Measurements from ENCODE around the gene TMEM72.

TMEM72 gene

DNA sequence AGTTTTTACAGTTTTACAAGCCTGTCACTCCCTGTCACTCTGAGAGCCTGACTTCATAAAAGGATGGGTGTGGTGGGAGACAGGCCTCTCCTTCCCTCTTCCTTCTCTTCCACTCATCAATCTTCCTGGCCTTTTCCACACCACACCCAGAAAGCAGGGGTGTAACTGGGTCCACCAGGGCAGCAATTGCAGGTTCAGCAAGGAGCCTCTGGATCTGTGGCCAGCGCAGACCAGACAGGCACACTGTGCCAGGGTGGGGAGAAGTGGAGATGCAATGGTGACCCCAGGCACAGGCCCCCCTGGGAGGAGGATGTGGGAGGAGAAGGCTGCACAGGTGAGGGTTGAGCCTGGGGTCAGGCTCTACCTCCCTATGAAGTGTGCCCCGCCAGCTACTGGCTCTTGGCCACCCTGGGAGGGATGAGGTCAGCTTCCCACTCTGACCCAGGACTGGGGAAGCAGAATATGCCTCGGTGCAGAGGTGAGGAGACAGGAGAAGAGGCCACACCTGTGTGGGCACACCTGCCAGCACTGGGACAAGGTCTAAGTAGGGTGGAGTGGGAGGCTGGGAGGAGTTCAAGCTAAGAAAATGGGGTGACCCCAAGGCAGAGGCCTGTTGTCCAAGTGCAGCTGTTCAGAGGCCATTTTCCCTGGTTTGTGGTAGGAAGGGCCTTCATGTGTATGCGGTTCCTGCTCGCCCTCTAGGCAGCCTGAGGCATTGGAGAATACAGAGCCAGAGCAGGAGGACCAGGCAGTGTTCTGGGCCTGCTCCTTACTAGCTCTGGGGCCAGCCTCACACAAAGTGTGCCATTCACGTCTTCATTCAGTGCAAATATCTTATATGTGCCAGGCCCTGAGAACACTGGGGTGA is 20.2 kb upstream of the TMEM72 start:
- DNase-seq = no peak

DNA sequence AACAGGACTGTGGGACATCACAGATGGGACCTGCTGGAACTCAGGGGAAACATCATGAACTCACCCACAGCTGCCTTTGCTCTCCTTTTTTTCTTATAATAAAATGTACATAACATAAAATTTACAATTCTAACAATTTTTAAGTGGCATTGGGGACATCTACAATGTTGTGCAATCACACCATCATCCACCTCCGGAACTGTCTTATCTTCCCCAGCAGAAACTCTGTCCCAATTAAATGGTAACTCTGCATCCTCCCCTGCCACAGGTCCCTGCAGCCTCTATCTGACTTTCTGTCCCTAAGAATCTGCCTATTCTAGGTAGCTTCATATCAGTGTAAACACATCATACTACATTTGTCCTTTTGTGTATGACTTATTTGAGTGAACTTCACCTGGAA is 19.4 kb upstream of the TMEM72 start:
- no peak for DNase-seq

DNA sequence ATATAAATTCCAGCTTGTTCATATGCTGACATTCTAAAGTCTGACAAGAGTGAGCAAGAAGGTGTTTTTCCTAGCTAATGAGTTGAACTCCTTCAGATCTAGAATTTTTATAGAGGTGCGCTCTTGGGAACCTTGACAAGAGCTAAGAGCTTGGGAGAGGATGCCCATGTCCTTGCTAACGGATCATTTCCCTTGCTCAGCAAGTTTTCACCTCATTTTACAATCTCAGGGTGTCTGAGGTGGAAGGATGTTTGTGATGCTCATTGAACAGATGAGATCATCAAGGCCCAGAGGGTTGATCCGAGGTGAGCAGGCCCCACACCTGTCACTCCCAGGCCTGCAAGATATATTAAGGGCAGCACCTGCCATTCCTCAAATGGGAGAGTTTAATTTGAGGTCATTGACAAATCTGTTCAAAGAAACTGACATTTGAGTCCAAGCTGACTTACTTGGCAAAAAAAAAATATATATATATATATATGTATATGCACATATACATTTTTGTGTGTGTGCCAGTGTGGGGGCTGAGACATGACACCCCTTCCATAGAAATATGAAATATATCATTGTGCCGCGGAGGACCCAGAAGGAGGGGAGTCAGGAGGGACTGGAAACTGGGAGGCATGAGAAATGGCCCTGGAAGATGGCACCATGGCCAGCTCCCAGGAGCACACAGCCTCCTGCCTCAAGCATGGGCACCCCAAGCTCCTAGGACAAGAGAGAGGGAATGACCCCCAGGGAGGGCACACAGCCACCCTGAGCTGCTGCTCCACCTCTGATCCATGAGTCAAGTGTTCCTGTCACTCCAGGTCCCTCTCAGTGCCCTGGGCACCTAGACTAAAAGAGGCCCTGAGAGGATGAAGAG is 17.3 kb upstream of the TMEM72 start:
- no peak for DNase-seq

DNA sequence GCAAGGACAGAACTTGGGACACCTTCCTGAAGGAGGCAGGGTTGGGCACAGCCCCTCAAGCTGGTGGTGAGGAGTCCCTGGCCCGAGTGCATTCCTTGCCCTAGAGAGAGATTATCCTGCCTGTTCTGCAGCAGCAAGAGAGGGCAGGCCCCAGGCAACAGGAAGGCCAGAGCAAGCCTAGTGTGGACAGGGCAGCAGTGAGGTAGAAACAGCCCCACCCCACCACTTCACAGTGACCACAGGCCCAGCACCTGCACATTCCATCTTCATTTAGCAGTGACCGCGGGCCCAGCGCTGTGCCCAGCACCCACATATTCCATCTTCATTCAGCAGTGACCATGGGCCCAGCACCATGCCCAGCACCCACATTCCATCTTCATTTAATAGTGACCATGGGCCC is 16.4 kb upstream of the TMEM72 start:
- DNase-seq = no peak

DNA sequence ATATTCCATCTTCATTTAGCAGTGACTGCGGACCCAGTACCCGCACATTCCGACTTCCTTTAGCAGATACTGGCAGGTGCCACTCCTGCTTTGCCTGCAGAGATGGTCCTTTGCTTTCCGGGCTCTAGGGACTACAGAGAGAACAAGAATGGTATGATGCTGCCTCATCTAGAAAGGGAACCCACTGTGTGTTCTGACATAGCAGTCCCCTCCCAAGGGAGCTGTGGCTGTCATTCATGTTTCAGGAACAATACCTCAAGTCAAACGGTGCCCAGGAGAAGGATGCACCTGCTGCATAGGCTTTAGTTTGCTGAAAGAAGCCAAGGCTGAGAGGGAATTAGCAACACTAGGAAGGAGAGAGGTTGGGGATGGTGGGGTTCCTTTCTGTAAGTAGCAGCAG is 15.9 kb upstream of the TMEM72 start:
- DNase-seq = no peak

DNA sequence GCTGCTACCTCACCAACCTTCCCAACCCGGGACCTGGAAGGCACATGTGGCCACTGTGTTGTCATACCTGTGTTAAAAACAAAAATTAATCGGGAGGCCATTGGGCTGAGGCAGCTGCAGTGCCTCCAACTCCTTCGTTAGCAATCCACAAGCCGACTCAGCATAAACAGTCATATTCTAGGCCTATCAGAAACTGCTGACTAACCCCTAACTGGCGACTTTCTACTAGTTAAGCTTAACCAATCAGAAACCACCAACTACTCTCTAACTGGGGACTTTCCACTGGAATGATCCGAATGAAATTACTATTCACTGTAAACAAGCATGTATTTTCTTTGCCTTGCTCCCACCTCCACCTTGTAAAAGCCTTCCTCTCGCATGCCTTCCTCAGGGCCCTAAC is 14.1 kb upstream of the TMEM72 start:
- DNase-seq = no peak

DNA sequence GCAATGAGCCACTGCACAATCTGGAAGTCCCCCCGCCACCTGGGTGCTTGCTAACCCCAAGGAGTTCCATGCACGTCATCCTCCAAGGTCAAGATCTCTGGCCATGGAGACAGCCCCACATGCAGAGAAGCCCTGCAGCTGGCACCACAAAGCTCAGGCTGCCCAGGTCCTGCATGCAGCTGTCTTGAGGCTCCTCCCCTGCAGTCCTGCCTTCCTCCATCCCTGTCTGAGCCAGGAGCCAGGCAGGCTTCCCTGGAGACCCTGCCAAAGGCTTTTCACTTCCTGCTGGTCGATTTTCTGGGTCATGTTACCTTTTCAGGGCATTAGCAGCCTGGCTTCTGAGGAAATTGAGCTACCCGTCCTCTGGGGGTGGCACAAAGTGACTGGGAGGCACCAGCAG is 12.5 kb upstream of the TMEM72 start:
- DNase-seq = no peak

DNA sequence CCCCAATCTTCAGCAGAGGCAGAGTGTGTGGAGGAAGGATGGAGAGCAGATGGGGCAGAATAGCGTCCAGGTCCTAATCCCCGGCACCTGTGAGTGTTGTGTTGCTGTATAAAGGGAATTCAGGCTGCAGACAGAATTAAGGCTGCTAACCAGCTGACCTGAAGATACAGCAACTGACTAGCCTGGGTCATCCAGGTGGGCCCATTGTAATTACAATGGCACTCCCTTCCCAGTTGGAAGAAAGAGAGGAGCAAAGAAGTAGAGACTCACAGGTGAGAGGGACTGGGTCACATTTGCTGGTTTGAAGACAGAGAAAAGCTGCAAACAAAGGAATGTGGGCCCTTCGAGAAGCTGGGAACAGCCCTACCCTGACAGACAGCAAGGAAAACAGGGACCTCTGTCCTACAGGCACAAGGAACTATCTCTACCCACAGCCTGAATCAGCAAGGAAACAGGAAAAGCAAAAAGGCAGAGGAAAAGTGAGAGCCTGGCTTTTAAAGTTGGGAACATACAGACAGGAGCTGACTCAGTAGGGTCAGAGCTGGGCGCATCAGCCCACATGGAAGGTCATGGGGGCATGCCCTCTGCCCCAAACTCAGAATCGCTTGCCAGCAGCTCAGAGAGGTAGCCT is 11.6 kb upstream of the TMEM72 start:
- DNase-seq = no peak

DNA sequence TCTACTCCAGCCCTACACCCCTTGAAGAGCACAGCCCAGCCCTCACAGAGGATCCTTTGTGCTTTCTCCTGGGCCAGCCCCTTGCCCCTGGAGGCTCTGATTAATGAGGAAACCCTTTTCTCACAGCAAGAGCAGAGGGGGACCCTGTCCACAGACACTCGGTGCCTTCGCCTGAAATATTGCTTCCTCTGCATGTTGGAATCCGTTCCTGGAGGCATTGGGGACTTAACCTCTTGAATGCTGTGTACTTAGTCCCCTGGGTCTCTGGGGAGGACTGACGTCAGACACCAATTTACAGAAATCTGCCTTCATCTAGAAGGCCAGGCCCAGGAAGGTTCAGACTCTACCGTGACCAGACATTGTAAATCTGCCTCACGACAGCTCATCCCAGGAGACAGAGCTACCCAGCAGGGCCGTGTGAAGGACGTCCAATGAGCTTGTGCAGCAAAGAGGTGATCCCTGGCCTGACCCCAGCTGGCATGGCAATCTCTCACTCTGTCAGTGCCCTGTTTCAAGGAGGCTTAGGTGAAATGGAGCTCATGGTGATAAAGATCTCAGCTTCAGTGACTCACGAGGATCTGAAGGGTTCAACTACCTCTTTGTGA is 8.1 kb upstream of the TMEM72 start:
- DNase-seq = no peak

DNA sequence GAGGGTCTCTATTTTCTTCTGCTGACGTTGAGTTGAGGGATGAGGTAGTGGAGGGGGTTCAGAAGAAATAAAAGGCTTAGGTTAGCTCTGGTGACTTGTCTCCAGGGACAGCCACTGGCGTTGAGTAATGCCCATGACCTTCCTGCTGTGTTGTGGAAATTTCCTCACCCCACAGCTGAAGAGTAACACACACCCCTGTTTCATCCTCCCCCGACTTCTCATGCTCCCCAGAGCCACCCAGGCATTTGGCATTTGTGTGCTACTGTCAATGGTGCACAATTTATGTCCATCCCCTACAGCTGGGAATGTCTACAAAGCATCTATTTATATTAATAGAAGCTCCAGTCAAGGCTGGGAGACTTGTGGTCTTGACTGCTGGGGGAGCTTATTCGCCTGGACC is 4.7 kb upstream of the TMEM72 start:
- no peak for DNase-seq

DNA sequence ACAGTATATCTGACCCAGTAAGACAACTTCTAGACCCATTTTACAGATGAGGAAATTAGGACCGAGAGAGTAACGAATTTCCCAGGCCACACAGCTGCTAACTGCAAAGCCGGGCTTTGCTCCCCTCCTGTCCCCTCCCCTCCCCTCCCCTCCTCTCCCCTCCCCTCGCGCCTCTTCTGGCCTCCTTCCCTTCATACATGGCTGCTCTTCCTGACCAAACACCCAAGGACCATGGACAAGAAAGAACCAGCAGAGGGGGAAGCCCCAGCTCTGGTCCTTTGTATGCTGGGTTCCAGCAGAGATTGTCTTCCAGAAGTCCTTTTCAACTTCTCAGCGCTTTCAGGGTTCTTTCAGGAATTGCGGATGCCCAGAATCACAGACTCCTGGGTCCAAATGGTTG is 3.6 kb upstream of the TMEM72 start:
- DNase-seq = no peak

DNA sequence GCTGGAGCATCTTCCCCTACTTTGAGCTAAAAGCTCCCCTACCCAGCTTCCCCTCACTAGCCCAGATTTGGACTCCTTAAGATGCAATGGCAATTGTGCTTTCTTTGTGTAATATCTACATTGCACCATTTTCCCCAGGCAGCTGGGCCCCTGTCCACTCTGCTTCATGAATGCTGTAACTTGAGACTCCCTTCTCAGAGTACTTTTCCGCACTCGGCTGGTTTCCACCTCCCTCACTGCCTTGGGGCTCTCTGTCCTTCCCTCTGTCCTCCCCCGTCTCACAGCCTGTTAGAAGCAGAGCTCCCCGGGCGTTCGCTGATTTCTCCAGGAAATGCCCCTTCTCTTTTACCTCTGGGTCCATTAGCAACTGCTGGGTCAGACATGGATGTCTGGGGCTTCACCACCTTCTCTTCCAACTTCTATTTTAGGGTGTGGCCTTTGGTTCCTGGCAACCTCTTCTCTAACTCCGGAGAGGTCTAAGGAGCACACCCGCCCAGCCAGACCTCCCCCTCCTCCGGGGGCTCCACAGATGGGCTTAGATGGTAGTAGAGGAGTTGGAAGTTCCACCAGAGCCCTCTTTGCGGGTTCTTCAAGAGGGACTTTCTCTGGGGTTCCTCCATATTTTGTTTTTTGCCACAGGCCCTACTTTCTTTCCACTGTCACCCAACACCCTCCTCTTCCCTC is 2.9 kb upstream of the TMEM72 start:
- DNase-seq = peak in 1 of 2 experiments; percentile 17

DNA sequence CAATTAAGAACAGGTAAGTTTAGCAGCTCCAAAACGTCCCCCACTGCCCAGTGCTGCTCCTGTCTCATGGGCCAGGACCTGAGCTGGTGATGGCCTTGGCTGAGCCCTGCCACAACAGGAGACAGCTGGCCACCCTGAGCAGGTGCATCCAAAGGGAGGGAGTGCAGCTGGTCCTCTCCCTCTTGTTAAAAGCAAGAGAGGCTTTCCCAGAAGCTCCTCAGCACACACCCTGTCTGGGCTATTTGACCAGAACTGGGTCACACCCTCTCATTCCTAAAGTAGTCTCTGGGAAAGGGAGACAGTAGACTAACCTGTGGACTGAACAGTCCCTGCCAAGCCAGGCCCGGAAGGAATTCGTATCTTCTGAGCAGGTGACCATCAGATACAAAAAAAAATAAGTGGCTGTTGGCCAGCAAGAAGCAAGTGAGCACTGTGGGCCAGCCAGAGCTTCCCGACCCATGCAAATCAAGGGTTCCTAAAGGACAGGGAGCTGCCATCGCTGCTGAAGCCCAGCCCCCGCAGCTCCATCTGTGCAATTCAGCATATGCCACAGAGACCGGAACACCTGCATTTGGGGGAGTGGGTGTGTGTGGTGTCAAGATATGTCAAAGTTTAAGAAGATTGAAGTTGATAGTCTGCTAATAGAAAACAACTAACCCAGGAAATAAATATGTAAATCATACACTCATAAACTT is 2.1 kb upstream of the TMEM72 start:
- peak in 1 of 2 experiments; percentile 4 for DNase-seq

DNA sequence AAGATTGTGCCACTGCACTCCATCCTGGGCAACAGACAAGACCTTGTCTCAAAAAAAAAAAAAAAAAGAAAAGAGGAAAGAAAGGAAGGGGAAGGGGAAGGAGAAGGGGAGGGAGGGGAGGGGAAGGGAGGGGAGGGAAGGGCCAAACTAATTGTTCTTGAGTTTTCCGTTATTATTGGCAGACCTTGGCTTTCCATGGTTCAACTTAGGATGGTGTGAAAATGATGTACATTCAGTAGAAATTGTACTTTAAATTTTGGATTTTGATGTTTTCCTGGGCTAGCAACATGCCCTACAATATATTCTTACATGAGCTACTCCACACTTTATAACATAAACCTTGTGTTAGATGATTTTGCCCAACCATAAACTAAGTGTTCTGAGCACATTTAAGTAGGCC is 1.2 kb upstream of the TMEM72 start:
- no peak for DNase-seq

DNA sequence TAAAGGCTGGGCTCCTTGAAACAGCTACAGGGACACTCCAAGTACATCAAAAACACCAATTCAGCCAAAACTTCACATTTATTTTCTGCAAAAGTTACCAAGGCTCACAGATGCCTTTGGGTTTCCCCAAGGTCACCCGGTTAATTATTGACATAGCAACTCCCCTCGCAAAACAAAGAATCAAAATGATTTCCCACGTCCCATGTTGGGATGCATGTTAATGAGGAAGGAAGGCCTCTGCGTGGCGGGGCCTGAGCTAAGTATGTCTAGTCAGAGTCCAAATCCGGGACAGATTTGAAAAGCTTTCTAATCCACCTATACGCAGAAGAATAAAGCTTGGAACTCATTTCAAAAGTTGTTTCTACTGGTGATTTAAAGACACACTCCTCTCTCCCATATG is 535 bp upstream of the TMEM72 start:
- DNase-seq = no peak

DNA sequence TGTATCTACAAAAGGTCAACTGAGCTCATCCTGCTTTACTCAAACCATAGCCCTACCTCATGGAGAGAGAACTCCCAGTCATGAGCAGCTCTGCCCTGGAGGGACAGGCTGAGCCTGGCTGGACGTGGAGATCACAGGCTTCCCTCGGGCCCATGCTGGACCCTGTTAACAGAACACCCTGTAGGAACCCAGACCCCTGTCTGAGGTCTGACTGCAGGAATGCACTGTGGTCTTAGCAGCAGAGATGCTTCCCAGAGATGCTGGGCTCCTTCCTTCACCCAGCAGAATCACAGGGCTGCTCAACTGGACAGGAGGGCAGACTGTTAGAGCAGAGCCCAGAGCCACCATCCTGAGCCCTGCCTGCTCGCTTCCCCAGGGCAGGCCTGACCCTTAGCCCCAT is 814 bp downstream of the TMEM72 start:
- no peak for DNase-seq

DNA sequence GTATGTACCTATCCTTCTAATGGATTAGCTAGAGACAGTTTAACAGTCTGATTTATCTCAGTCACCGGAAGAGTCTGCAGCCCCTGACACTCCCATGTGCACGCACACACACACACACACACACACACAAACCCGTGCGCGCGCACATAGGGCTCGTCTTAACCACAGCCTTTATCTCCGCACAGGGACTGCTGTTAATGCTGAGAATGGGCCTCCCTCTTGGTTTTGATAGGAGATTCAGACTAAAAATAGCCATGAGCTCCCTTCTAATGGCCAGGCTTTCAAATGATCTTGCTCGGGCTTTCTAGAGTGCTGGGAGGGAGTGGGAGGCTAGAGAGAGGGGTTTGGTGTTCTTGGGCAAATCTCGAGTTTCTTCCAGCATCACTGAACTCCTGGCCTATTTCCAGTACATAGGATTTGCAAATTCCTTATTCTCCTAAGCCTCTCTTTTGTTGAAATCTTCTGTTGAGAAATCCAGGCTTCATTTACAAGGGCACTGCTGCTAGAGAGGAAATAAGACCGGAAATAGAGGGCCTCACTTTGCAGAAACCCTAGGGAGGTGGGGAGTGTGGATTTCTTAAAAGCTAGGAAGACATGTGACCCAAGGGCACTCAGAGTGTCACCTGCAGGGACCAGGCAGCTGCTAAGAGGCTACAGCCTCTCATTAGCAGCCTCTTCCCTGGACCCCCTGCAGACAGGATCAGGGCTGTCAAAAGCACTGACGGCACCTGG is 2.4 kb downstream of the TMEM72 start:
- no peak for DNase-seq

DNA sequence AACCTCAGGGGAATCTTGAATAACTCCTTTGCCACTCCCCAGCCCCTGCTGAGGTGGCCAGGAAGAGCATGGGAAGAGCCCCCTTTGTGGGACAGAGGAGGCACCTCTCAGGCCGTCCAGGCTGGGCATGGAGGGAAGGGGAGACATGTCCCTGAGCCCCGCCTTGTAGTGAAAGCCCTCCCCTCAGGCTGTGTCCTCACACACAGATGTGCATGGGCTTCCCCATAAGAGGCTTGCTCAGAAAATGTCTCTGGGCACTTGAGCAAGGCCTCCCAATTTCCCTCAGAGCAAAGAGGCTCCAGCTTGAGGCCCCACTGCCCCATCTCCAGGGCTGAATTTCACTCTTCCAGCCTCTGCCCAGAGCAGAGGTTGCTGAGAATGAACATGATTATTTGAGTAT is 3.8 kb downstream of the TMEM72 start:
- no peak for DNase-seq

DNA sequence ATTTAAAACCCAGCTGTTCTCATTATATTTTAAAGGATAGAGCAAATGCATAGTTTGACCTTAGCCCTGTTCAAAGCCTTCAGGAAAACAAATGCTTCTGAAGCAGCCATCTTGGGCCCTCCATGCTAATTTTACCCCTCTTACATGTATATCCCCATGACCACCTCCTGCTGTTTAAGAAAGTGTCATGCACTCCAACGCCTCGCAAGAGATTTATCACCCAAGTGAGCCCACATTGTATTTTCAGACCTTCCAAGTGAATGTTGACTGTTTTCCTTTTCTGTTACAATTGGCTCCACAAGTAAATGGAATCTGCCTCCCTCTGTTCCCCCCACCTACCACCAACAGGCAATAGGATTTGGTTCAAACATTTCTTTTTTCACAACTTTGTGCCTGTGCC is 5.3 kb downstream of the TMEM72 start:
- no peak for DNase-seq

DNA sequence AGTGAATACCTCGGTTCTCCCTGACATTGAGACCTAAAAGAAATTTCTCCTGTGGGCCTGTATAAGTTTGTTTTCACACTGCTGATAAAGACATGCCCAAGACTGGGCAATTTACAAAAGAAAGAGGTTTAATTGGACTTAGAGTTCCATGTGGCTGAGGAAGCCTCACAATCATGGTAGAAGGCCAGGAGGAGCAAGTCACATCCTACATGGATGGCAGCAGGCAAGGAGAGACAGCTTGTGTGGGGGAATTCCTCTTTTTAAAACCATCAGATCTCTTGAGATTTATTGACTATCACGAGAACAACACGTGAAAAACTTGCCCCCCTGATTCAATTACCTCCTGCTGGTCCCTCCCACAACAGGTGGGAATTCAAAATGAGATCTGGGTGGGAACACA is 6.7 kb downstream of the TMEM72 start:
- DNase-seq = no peak

DNA sequence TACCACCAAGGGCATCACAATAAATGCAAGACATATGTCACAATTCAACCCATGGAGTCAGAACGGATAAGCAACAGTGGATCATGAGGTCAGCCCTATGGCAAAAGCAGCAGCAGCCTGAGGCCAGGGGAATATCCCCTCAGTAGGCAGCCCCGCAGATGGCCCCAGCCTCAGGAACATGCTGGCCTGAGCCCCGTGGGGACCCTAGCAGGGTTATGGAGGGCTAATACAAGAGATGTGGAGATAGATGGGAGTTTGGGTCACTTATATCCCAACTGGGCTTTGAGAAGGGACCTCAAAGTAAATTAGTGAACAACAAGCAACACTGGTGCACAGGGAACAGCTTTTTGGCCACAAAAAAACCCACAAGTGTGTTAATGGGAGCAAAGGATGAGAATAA is 9.1 kb downstream of the TMEM72 start:
- DNase-seq = no peak
